Measurements from ENCODE around the gene PRKCD.
A peak's percentile ranks its signal among the peaks of the same experiment; 100 is the strongest.

The PRKCD gene

GRCh38 chr3:53160660-53161449, at the start of gene PRKCD:
Gene PRKCD (plus strand): TSS chr3:53161209. CDS start chr3:53178423, 17,214 bp downstream.
- DNase-seq (ENCODE audit: low spot score), result peak; percentile 94

- no peak for DNase-seq (ENCODE audit: low spot score)
Observed at GRCh38 chr3:53111822-53112221, 49.2 kb upstream of the PRKCD start.

DNA sequence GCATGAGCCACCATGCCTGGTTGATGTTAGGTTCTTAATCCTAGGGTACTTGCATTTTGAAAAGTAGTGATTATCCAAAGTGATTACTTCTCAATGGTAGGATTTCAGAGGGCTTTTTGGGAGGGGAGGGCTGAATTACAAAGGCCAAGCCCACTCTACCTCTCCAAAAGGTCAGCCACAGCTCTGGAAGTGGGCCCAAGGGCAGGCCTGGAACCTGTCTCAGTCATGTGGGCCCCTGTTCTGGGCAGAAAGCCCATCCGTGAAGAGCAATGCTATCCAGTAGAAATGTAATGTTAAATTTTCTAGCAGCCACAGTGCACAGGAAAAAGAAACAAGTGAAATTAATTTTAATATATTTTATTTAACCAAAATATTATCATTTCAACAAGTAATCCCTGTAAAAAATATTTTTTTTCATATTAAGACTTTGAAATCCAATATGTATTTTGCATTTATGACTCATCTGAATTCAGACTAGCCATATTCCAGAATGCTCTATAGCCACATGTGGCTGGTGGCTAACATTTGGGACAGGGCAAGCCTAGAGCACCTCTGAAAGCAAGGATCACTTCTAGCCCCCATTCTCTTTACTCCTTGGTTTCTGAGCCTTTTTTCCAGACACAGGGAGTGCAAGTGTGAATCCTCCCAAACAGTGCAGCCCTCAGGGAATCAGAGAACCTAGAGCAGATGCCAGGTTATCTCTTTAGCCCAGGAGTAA, 47.6 kb upstream of the PRKCD start:
- DNase-seq (ENCODE audit: low spot score), result no peak

DNA sequence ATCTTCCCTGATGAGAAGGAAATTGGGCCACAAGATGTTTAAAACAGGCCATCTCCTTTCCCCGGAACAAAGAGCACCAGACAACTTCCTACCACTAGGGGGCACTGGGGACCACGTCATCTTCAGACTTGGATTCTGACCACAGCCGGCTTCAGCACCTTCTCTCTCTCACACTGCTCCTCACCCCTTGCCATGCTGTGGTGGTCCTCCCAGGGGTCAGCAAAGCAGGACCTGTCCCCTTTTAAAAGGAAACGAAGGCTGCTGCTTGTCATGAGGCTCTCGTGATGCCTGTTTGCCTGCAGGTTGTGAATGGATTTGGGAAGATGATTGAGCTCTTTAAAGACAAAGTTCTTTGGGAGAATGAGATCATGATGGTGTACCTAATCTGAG, 47.0 kb upstream of the PRKCD start:
- peak; percentile 88 for DNase-seq (ENCODE audit: low spot score)

GRCh38 chr3:53114412-53115074, 46.5 kb upstream of the PRKCD start:
- peak; percentile 43 for DNase-seq (ENCODE audit: low spot score)

DNA sequence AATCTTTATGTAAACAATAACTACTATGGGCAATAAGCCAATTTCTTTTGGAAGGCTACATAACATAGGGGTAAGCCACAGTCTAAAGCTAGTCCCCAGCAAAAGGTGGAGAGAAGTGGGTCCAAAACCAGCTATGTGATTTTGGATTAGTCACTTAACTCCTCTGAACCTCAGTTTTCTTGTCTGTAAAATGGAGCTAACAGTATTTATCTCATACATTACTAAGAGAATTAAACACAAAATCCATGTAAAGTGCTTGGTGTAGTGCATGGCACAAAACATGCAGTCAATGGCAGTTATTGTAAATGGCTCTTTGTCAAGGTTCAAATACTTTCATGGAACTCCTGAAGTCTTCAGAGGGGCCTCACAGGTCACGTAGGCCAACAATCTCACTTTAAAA, 44.1 kb upstream of the PRKCD start:
- DNase-seq (ENCODE audit: low spot score), result no peak

- DNase-seq (ENCODE audit: low spot score), result no peak
Observed at GRCh38 chr3:53120336-53120735, 40.7 kb upstream of the PRKCD start.

- no peak for DNase-seq (ENCODE audit: low spot score)
Observed at GRCh38 chr3:53122255-53122932, 38.6 kb upstream of the PRKCD start.

- no peak for DNase-seq (ENCODE audit: low spot score)
Observed at GRCh38 chr3:53122933-53123305, 38.1 kb upstream of the PRKCD start.

- DNase-seq (ENCODE audit: low spot score), result no peak
Observed at GRCh38 chr3:53123510-53123909, 37.5 kb upstream of the PRKCD start.

- DNase-seq (ENCODE audit: low spot score), result no peak
Observed at GRCh38 chr3:53123953-53124352, 37.1 kb upstream of the PRKCD start.

GRCh38 chr3:53126601-53127000, 34.4 kb upstream of the PRKCD start:
- no peak for DNase-seq (ENCODE audit: low spot score)

- DNase-seq (ENCODE audit: low spot score), result no peak
Observed at GRCh38 chr3:53129344-53129743, 31.7 kb upstream of the PRKCD start.

DNA sequence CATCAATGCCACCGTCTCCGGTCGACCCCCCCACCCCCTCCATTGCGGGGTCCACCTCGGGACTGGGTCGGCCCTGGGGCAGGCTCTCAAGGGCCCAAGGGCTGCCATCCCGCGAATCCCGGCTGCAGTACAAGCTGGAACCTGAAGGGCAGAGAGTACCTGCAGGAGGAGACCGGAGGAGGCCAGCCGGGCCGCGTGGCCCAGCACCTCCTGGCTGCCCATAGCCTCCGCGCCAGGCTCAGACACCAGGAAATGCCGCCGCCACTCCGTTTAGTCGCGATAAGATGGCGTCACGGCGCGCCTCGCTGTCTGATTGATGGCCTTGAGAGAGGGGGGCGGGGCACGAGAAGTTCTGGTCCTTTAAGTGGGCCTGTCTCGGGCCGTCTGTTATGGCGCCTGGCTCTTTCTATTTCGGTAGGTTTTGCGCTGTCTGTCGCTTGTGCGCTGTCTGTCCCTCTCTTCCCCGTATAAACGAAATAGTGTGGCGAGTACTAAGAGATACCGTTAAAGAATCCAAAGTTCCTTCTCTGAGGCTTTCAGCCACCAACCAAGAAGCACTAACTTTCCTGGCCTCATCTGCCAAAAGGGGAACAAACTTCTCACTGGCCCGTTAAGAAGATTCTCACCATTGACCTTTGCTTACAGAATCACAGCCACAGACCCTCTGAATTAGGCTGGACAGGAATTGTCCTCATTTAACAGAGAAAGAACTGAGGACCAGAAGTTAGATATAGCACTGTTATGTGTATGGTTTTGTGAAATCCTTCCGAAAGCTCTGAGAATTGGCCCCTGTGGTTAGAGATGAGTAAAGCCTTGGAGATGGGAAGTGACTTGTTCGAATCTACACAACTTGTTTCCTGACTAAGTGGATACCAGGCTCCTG, 30.6 kb upstream of the PRKCD start, which contains the start of gene RFT1:
TSS of gene RFT1 (minus strand) at position 257 of the 883 bp plus-strand sequence. CDS start at position 222, 35 bp downstream.
- peak; percentile 96 for DNase-seq (ENCODE audit: low spot score)

GRCh38 chr3:53131096-53131495, 29.9 kb upstream of the PRKCD start:
- DNase-seq (ENCODE audit: low spot score), result no peak

- DNase-seq (ENCODE audit: low spot score), result no peak
Observed at GRCh38 chr3:53132347-53132746, 28.7 kb upstream of the PRKCD start.

DNA sequence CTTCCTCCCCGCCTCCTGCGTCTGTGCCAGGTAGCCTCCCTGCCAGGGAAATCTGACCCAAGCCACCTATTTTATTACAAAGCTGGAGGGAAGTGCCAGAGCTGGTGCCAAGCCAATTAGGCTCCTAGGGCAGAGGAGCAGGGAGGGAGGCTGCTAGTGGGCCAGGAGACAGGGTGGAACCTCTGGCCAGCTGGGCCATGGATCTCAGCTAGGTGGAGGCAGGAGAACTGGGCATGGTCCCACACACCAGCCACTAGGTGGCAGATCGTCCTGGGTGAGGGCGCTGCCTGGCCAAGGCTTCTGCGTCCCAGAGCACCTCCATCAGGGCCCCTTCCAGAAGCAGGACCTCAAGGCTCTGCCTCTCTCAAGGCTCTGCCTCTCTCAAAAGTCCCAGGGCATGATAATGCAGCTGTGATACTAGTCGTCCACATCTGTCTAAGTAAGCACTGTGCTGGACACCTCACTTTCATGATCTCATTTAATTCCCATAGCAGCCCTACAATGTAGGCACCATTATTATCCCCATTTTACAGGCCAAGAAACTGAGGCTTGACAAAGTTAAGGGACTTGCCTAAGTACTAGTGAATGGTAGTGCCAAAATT, 26.3 kb upstream of the PRKCD start:
- DNase-seq (ENCODE audit: low spot score), result peak; percentile 86

GRCh38 chr3:53137221-53137620, 23.8 kb upstream of the PRKCD start:
- no peak for DNase-seq (ENCODE audit: low spot score)

GRCh38 chr3:53137835-53138446, 23.1 kb upstream of the PRKCD start:
- DNase-seq (ENCODE audit: low spot score), result peak; percentile 17
